ENCODE results near the gene CSF2.

The CSF2 gene

DNA sequence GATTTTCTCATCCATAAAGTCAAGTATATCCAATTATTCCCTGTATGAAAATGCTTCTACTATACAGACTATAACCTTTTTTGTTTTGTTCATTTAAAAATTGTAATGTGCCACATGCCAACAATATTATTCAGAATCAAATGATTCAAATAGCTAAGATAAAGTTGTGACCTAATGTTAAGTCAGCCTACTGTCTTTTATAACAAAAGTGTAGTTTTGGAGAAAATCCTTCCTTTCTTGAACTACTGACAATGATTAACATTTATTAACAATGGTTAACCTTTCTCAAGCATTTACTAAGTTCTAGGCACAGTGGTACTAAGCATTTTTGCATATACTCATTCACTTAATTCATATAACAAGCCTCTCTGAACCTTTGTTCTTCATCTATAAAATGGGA, 25.0 kb downstream of the CSF2 start:
- H3K4me3 ChIP-seq (ENCODE audit: low read depth, low read length): no peak overlapping the region
- DNase-seq (ENCODE audit: low read depth, low spot score): no peak
- POLR2A ChIA-PET: no interaction called here
- TF ChIP-seq, protein P1, sequence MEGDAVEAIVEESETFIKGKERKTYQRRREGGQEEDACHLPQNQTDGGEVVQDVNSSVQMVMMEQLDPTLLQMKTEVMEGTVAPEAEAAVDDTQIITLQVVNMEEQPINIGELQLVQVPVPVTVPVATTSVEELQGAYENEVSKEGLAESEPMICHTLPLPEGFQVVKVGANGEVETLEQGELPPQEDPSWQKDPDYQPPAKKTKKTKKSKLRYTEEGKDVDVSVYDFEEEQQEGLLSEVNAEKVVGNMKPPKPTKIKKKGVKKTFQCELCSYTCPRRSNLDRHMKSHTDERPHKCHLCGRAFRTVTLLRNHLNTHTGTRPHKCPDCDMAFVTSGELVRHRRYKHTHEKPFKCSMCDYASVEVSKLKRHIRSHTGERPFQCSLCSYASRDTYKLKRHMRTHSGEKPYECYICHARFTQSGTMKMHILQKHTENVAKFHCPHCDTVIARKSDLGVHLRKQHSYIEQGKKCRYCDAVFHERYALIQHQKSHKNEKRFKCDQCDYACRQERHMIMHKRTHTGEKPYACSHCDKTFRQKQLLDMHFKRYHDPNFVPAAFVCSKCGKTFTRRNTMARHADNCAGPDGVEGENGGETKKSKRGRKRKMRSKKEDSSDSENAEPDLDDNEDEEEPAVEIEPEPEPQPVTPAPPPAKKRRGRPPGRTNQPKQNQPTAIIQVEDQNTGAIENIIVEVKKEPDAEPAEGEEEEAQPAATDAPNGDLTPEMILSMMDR (IDR thresholded peaks at IDR 0.05; ENCODE audit: insufficient read depth, low read length, missing control alignments): no peak
- CTCF ChIA-PET: interaction anchor here (1.8 kb wide), 1 partner anchor 36 kb away, joined by 4 read pairs; no protein-coding TSS in a partner anchor

DNA sequence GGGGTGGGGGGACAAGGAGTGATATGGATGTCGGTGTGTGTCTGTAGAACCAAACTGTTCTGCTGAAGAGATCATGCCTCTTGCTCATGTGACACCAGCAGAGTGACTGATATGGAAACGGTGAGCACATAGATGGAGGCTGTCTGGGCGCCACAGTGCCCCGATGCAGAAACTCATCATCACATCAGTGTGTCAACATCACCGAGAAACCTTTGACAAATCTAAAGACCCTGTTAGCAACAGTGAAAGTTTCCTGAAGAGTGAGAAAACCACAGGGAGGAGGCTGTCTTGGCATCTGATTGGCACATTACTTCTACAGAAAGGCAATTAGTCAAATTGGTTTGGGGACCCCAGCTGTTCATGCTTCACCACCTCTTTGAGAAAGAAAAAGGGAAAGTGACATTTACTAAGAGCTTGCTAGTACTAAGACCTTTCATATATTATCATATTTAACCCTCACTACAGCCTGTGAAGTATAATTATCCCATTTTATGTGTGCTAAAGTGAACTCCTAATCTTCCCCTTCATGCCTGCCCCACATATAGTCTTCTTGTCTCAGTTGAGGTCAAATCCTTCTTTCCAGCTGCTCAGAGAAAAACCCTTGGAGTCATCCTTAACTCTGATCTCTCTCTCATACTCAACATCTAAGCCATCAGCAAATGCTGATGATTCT, 25.6 kb downstream of the CSF2 start:
- ChIA-PET CTCF (interaction anchor here (1.8 kb wide), 1 partner anchor 36 kb away, joined by 4 read pairs; no protein-coding TSS in a partner anchor), POLR2A (no interaction called here)
- no peak overlapping the region for H3K4me3 ChIP-seq (ENCODE audit: low read depth, low read length)
- TF ChIP-seq, protein P1 (IDR thresholded peaks at IDR 0.05; ENCODE audit: insufficient read depth, low read length, missing control alignments): no peak
- DNase-seq (ENCODE audit: low read depth, low spot score): no peak

DNA sequence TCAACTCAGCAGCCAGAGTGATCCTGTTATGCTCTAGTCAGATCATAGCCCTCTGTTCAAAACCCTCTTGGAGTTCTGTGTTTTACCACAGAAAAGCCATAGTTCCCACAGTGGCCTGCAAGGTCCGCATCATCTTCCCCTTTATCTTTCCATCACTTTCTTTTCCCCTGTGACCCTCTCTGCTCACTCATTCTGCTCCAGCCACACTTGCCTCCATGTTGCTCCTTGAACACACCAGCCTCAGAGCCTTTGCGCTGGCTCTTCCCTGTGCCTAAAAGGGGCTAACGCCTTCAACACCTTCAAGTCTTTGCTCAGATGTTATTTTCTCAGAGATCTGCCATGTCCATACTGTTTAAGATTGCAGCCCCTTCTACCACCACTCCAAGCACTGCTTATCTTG, 26.3 kb downstream of the CSF2 start:
- CTCF ChIA-PET: no interaction called here
- no peak for DNase-seq (ENCODE audit: low read depth, low spot score)
- POLR2A ChIA-PET: no interaction called here
- TF ChIP-seq, protein P1 (IDR thresholded peaks at IDR 0.05; ENCODE audit: insufficient read depth, low read length, missing control alignments): no peak
- H3K4me3 ChIP-seq (ENCODE audit: low read depth, low read length): no peak overlapping the region

DNA sequence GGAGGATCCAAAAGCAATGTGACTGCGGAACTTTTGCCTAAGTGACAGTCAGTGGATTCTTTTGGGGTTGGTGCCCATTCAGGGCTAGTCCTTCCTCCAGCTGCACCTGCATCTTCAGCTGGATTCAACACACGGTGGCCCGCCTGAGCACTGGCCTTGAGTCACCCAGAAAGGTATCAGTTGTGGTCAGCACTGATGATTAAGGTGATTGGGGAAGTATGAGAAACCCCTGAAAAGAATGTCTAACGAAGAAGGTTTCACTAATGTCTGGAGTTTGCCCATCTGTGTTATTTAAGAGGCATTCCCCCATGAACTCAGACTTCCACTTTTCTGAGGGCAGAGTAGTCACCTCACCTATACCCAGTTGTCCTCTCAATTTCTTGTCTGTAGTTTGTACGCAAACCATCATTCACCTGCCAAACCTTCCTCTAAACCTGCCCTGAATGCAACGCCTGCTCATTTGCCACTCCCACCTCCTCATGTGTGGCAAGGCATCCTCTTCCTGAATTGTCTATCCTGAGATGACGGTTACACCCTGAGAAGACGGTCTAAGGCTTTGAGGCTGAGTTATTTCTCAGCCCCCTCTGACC, 27.2 kb downstream of the CSF2 start:
- POLR2A ChIA-PET: no interaction called here
- no peak overlapping the region for H3K4me3 ChIP-seq (ENCODE audit: low read depth, low read length)
- TF ChIP-seq, protein P1 (IDR thresholded peaks at IDR 0.05; ENCODE audit: insufficient read depth, low read length, missing control alignments): no peak
- no peak for DNase-seq (ENCODE audit: low read depth, low spot score)
- CTCF ChIA-PET: interaction anchor here (2.4 kb wide), 1 partner anchor 79 kb away, joined by 6 read pairs; no protein-coding TSS in a partner anchor

DNA sequence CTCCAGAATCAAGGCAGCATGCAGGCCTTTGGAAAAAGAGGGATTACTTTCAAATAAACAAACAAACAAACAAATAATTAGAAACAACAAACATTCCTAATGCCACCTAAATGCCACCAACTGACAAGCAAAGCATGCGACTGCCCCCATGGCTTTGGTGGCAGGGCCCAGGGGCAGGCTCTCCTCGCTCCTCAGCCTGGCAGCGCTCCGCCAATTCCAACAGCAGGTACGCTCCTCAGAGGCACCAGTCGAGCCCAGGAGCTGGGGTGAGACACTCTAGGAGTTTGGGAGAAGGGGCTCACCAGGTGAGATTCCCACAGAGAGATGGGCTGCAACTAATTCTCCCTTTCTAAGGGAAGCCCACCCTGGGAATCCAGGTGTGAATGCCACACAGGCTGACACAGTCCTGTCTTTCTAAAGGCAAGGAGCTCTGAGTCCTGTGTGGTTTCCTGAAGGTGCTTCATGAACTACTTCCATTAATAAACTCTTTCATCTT, 27.8 kb downstream of the CSF2 start:
- POLR2A ChIA-PET: no interaction called here
- TF ChIP-seq, protein P1 (IDR thresholded peaks at IDR 0.05; ENCODE audit: insufficient read depth, low read length, missing control alignments): no peak
- H3K4me3 ChIP-seq (ENCODE audit: low read depth, low read length): no peak overlapping the region
- no peak for DNase-seq (ENCODE audit: low read depth, low spot score)
- CTCF ChIA-PET: interaction anchor here (1.2 to 2.4 kb wide), 3 partner anchors 9 to 79 kb away, joined by 3 to 6 read pairs (median 4); no protein-coding TSS in a partner anchor

DNA sequence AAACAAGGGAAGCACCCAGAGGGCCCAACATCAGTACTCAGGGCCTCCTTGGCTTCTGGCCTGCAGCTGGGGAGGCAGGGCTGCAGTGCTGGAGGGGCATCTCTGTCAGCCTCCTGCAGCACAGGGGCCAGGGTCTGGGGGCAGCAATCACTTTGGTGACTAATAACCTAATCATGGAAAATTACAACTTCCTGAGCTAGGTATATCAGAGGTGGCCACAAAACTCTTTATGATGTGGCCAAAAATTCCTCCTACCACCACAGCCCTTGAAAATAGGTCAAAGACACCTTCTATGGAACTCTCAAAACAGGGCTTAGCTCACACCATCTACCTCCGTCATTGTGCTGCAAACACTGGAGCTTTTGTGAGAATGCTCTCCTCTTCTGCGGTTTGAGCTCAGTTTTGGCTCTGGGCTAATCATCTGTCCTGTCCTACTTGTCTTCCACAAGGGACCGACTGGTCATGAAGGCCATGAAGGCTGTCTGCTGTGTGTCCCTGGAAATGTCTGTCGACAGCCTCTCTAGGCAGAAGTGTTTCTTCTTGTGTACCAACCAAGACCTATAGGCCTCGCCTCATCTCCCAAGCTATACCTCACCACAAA, 28.6 kb downstream of the CSF2 start:
- DNase-seq (ENCODE audit: low read depth, low spot score): no peak
- POLR2A ChIA-PET: no interaction called here
- CTCF ChIA-PET: interaction anchor here (0.7 to 2.4 kb wide), 5 partner anchors 10 to 78 kb away, joined by 3 to 6 read pairs (median 3); no protein-coding TSS in a partner anchor
- H3K4me3 ChIP-seq (ENCODE audit: low read depth, low read length): no peak overlapping the region
- TF ChIP-seq, protein P1 (IDR thresholded peaks at IDR 0.05; ENCODE audit: insufficient read depth, low read length, missing control alignments): no peak

All from AG04449 (cell line).